GM12878 (cell line): ENCODE results near the gene HES2. TPM values are rescaled to one million over a fixed set of nuclear protein-coding genes. Genes with fewer than 3 reads are reported as not detected.

Experiments used
- ATAC-seq: fragments of 200-7000 bp; cut with Tn5 transposase; 3 replicates; pipeline ENCODE4 v1.9.1; 2020; ENCODE audit warnings: mild to moderate bottlenecking, moderate library complexity
- BruUV-seq: library from RNA; stranded (reverse); fragments of 400-500 nt; replicated peaks from 2 replicates; lab custom pipeline; 2021; lab: Mats Ljungman, UMichigan
- CTCF ChIA-PET: fragments of 300-600 bp; sonication (Branson Sonifier 250); formaldehyde crosslinking; extraction: SDS; loops from one replicate; lab custom pipeline; 2021; ENCODE audit warnings: inconsistent platforms; lab: Yijun Ruan, JAX
- POLR2A ChIA-PET: fragments of 350-600 bp; formaldehyde crosslinking; extraction: SDS; loops from one replicate; lab custom pipeline; 2021; ENCODE audit warnings: inconsistent platforms; lab: Charles Lee
- RAD21 ChIA-PET: fragments of 300-600 bp; sonication (Branson Sonifier 250); formaldehyde crosslinking; loops from one replicate; lab custom pipeline; 2023; ENCODE audit warnings: antibody characterized with exemption; ENCODE audit not compliant: unreplicated experiment; lab: Charles Lee
- SMC1A ChIA-PET: fragments of 300-600 bp; sonication (Branson Sonifier 250); formaldehyde crosslinking; loops from one replicate; lab custom pipeline; 2023; ENCODE audit not compliant: unreplicated experiment, uncharacterized antibody; lab: Charles Lee
- DNase-seq: peaks from one replicate; pipeline ENCODE4 v3.0.0-alpha.2; 2011; ENCODE audit warnings: low read depth, low spot score
- FAIRE-seq: peaks from 3 replicates; lab custom pipeline; 2011; peaks lifted over from hg19 to GRCh38; lab: Jason Lieb, UNC
- H2AFZ ChIP-seq: 2 replicates; pipeline ENCODE4 v1.6.0; 2011; ENCODE audit warnings: low read depth, low read length, control low read depth; ENCODE audit not compliant: control insufficient read depth
- H3K27ac ChIP-seq: 2 replicates; pipeline ENCODE4 v1.5.1; 2011; ENCODE audit warnings: control low read depth; ENCODE audit not compliant: control insufficient read depth, insufficient read depth
- H3K27me3 ChIP-seq, 2 experiments: replicated peaks in 1 of 2; 2 replicates each; pipeline versions ENCODE4 v1.6.0 to v1.6.1; 2011; ENCODE audit warnings: low read length in 1 of 2; ENCODE audit not compliant: control insufficient read depth in 2 of 2, insufficient read depth in 2 of 2
- H3K36me3 ChIP-seq, 2 experiments: 2 replicates each; pipeline ENCODE4 v1.5.1; 2011; ENCODE audit warnings: low read length in 1 of 2; ENCODE audit not compliant: control insufficient read depth in 2 of 2, insufficient read depth in 2 of 2
- H3K4me1 ChIP-seq: 2 replicates; pipeline ENCODE4 v1.6.1; 2011; ENCODE audit warnings: mild to moderate bottlenecking, low read length, moderate library complexity, mixed read lengths; ENCODE audit not compliant: control insufficient read depth, insufficient read depth
- H3K4me2 ChIP-seq: 2 replicates; pipeline ENCODE4 v1.6.0; 2011; ENCODE audit warnings: control low read depth; ENCODE audit not compliant: control insufficient read depth, insufficient read depth
- H3K4me3 ChIP-seq: fragments of 200-600 bp; sonication (generic); 2 replicates; pipeline ENCODE4 v1.5.1; 2016
- H3K79me2 ChIP-seq: 2 replicates; pipeline ENCODE4 v1.6.0; 2011; ENCODE audit warnings: low read length; ENCODE audit not compliant: control insufficient read depth, insufficient read depth
- H3K9ac ChIP-seq: 2 replicates; pipeline ENCODE4 v1.8.0; 2011; ENCODE audit warnings: low read length, control low read depth, mixed read lengths; ENCODE audit not compliant: control insufficient read depth, insufficient read depth
- H3K9me3 ChIP-seq: replicated peaks from 3 replicates; pipeline ENCODE4 v1.5.1; 2011; ENCODE audit warnings: mild to moderate bottlenecking, low read length; ENCODE audit not compliant: control insufficient read depth, insufficient read depth
- H4K20me1 ChIP-seq: 2 replicates; pipeline ENCODE4 v1.6.0; 2011; ENCODE audit not compliant: control insufficient read depth, insufficient read depth
- ELK1 ChIP-seq: IDR thresholded peaks from 2 replicates; pipeline ENCODE4 v1.6.1; 2012; ENCODE audit warnings: low read depth, low read length, improper control_type of control experiment
- HSF1 ChIP-seq: fragments of 150-350 bp; IDR thresholded peaks from 2 replicates; pipeline ENCODE4 v1.6.1; 2014; ENCODE audit warnings: mild to moderate bottlenecking, low read depth, low read length
- IKZF1 ChIP-seq: fragments of 450-650 bp; conservative IDR thresholded peaks from 2 replicates; pipeline ENCODE4 v1.6.1; 2017; ENCODE audit warnings: antibody characterized with exemption, mild to moderate bottlenecking
- MEF2B ChIP-seq: fragments of 450-650 bp; IDR thresholded peaks from 2 replicates; pipeline ENCODE4 v1.6.1; 2018; ENCODE audit warnings: mild to moderate bottlenecking, moderate library complexity; ENCODE audit not compliant: partially characterized antibody, poor library complexity, severe bottlenecking
- NR2F1 ChIP-seq: fragments of 450-650 bp; conservative IDR thresholded peaks from 2 replicates; pipeline ENCODE4 v1.6.1; 2017; ENCODE audit warnings: mild to moderate bottlenecking
- PAX5 ChIP-seq: IDR thresholded peaks from 2 replicates; pipeline ENCODE4 v1.6.1; 2011; ENCODE audit warnings: low read depth, low read length, borderline replicate concordance
- POLR2AphosphoS5 ChIP-seq: IDR thresholded peaks from 2 replicates; pipeline ENCODE4 v1.6.1; 2011; ENCODE audit warnings: mild to moderate bottlenecking, low read length, inconsistent platforms
- RBBP5 ChIP-seq: fragments of 200-600 bp; sonication (generic); conservative IDR thresholded peaks from 2 replicates; pipeline ENCODE4 v1.6.1; 2016
- RCOR1 ChIP-seq: conservative IDR thresholded peaks from 2 replicates; pipeline ENCODE4 v1.6.1; 2012; ENCODE audit warnings: low read depth, low read length, improper control_type of control experiment
- SMAD1 ChIP-seq: fragments of 450-650 bp; IDR thresholded peaks from 2 replicates; pipeline ENCODE4 v1.6.1; 2018; ENCODE audit warnings: mild to moderate bottlenecking, low read depth; ENCODE audit not compliant: partially characterized antibody
- SUPT20H ChIP-seq: IDR thresholded peaks from 2 replicates; pipeline ENCODE4 v1.6.1; 2011; ENCODE audit warnings: low read depth, mild to moderate bottlenecking, low read length, moderate library complexity, borderline replicate concordance; ENCODE audit not compliant: control insufficient read depth
- TARDBP ChIP-seq: IDR thresholded peaks from 2 replicates; pipeline ENCODE4 v1.6.1; 2016; ENCODE audit warnings: borderline replicate concordance
- ZBTB4 ChIP-seq: fragments of 450-650 bp; formaldehyde crosslinking; IDR thresholded peaks from 2 replicates; pipeline ENCODE4 v1.4.0; 2022; ENCODE audit warnings: mild to moderate bottlenecking, moderate library complexity
- ZNF217 ChIP-seq: fragments of 450-650 bp; IDR thresholded peaks from 2 replicates; pipeline ENCODE4 v1.6.1; 2017; ENCODE audit warnings: antibody characterized with exemption, mild to moderate bottlenecking
- ZNF687 ChIP-seq: fragments of 450-650 bp; IDR thresholded peaks from 2 replicates; pipeline ENCODE4 v1.6.1; 2017; ENCODE audit warnings: mild to moderate bottlenecking, moderate library complexity
- WGBS: methylation state at CpG from one replicate; pipeline ENCODE4 v1.1.6; 2016; ENCODE audit warnings: low lambda C conversion rate; ENCODE audit not compliant: insufficient replicate concordance, insufficient coverage; ENCODE audit errors: missing lambda C conversion rate; 5-methylcytosine and 5-hydroxymethylcytosine counted together
- in situ Hi-C: fragments of 300-500 bp; cut with MboI; formaldehyde crosslinking; loops from 9 replicates; pipeline ENCODE4 v1.14.3; 2018; ENCODE audit warnings: mixed read lengths
- intact Hi-C: fragments of 100-400 bp; cut with micrococcal nuclease; formaldehyde crosslinking; loops from one replicate; pipeline ENCODE4 v1.14.2; 2022; ENCODE audit not compliant: unreplicated experiment
- polyA plus RNA-seq, 11 experiments: library from polyadenylated mRNA; depleted of rRNA in 4 of 11; unstranded in 6 of 11; stranded (reverse) in 5 of 11; fragments of >200 nt; fragmentation: Nextera tagmentation in 4 of 11; fragmentation: Illumina TruSeq in 1 of 11; extraction: Ambion mirVana in 4 of 11; extraction: Trizol in 1 of 11; gene quantifications; 1 replicate in 1 of 11; 2 replicates in 10 of 11; pipeline versions ENCODE4 v1.2.1 to v1.2.3, GENCODE V29; 2011 to 2016; ENCODE audit warnings: inconsistent platforms in 2 of 11, missing spikeins in 2 of 11, low read depth in 1 of 11
- total RNA-seq, 4 experiments: library from RNA; depleted of rRNA in 3 of 4; stranded (reverse); fragments of >200 nt in 3 of 4; fragmentation: Illumina TruSeq in 1 of 4; extraction: Trizol in 1 of 4; gene quantifications; 2 replicates each; pipeline versions ENCODE4 v1.2.1 to v1.2.3, GENCODE V29; 2013 to 2021

Gene HES2
- total and polyA plus RNA-seq, 10 of the 15 experiments (the other 5 are each of a cell fraction or from before 2014, with no cell fraction given) = 0.13 to 2.0 (median 0.26) TPM

GRCh38 chr1:6450943-6451373, 31.2 kb upstream of the HES2 start:
- Histone ChIP-seq H3K27ac (no peak overlapping the region), H4K20me1 (no peaks in the 10 kb centered on the region), H3K9ac (no peak overlapping the region), H3K4me2 (no peak overlapping the region), H3K36me3 (no peaks in the 10 kb centered on the region), H3K9me3 (no peaks in the 10 kb centered on the region), H3K4me3 (no peak overlapping the region), H3K27me3 (peaks cover 5 to 6% of the 10 kb centered on the region in 2 experiments; a peak in 3 of 4 replicates), H3K4me1 (no peaks in the 10 kb centered on the region; the same call in 1 of the 2 replicates), H3K79me2 (no peaks in the 10 kb centered on the region), H2AFZ (no peak overlapping the region)
- FAIRE-seq (no peak), DNase-seq (no peak), ATAC-seq (no peak)
- intact Hi-C loops = no loop called here
- RAD21 ChIA-PET = no interaction called here
- SMC1A ChIA-PET = no interaction called here
- in situ Hi-C loops = no loop called here
- POLR2A ChIA-PET = interaction anchor here (0.6 kb wide), 1 partner anchor 42 kb away, joined by 4 read pairs; no protein-coding TSS in a partner anchor
- 21% methylated on average over 6 of the region's 6 CpGs for WGBS
- CTCF ChIA-PET = no interaction called here
- BruUV-seq = no TSS peak
- TF ChIP-seq RCOR1 (no peak), ZNF217 (no peak), SUPT20H (no peak), TARDBP (no peak), MEF2B (no peak), ZBTB4 (CRISPR knock-in tag) (no peak), PAX5 (no peak), ELK1 (no peak), ZNF687 (no peak), SMAD1 (no peak), IKZF1 (no peak), POLR2AphosphoS5 (no peak), NR2F1 (no peak), RBBP5 (no peak), HSF1 (no peak)
